Neural cell (in vitro differentiated cells): ENCODE data around the gene DCC. TPM values are rescaled to one million over a fixed set of nuclear protein-coding genes. Genes with fewer than 3 reads are reported as not detected.

Source experiments
- H2AFZ ChIP-seq: fragments of 200-600, 300-800 bp; sonication (generic), shearing (Covaris generic); 2 replicates; pipeline ENCODE4 v1.6.0; 2014; ENCODE audit warnings: low read depth, mild to moderate bottlenecking, antibody characterized with exemption, low read length, moderate library complexity
- H3F3A ChIP-seq: fragments of 200-600 bp; shearing (Covaris generic); 2 replicates; pipeline ENCODE4 v1.6.1; 2016; ENCODE audit warnings: mild to moderate bottlenecking, moderate library complexity, mixed read lengths, antibody characterized with exemption, low read length; ENCODE audit not compliant: insufficient read depth, poor library complexity, severe bottlenecking
- H3K27ac ChIP-seq: fragments of 200-600, 300-800 bp; sonication (generic), shearing (Covaris generic); 2 replicates; pipeline ENCODE4 v1.5.1; 2014; ENCODE audit warnings: mild to moderate bottlenecking, low read length, moderate library complexity
- H3K27me3 ChIP-seq: fragments of 300-800, 200-600 bp; sonication (generic), shearing (Covaris generic); 2 replicates; pipeline ENCODE4 v1.6.0; 2014; ENCODE audit warnings: mild to moderate bottlenecking, low read depth, low read length, moderate library complexity; ENCODE audit not compliant: insufficient read depth
- H3K36me3 ChIP-seq: fragments of 300-800, 200-600 bp; sonication (generic), shearing (Covaris generic); 2 replicates; pipeline ENCODE4 v1.5.1; 2014; ENCODE audit warnings: mild to moderate bottlenecking, antibody characterized with exemption, low read length, moderate library complexity; ENCODE audit not compliant: insufficient read depth
- H3K4me2 ChIP-seq: fragments of 300-800, 200-600 bp; sonication (generic), shearing (Covaris generic); 2 replicates; pipeline ENCODE4 v1.6.0; 2014; ENCODE audit warnings: mild to moderate bottlenecking, low read length
- H3K4me3 ChIP-seq: fragments of 300-800, 200-600 bp; sonication (generic), shearing (Covaris generic); 2 replicates; pipeline ENCODE4 v1.5.1; 2014; ENCODE audit warnings: mild to moderate bottlenecking, low read length, moderate library complexity
- H3K79me2 ChIP-seq: fragments of 200-600 bp; shearing (Covaris generic); replicated peaks from 2 replicates; pipeline ENCODE4 v1.6.0; 2014; ENCODE audit warnings: mild to moderate bottlenecking, low read length, moderate library complexity; ENCODE audit not compliant: insufficient read depth
- H3K9ac ChIP-seq: fragments of 300-800, 200-600 bp; sonication (generic), shearing (Covaris generic); 2 replicates; pipeline ENCODE4 v1.6.1; 2016; ENCODE audit warnings: mild to moderate bottlenecking, low read length, mixed read lengths
- H3K9me2 ChIP-seq: fragments of 200-600 bp; shearing (Covaris generic); 2 replicates; pipeline ENCODE4 v1.6.1; 2016; ENCODE audit warnings: mild to moderate bottlenecking, low read length, mixed read lengths; ENCODE audit not compliant: insufficient read depth
- H3K9me3 ChIP-seq: fragments of 200-600, 300-800 bp; sonication (generic), shearing (Covaris generic); 2 replicates; pipeline ENCODE4 v1.6.1; 2016; ENCODE audit warnings: mild to moderate bottlenecking, mixed run types, low read length, moderate library complexity, mixed read lengths
- H4K20me1 ChIP-seq: fragments of 200-600 bp; shearing (Covaris generic); 2 replicates; pipeline ENCODE4 v1.6.1; 2016; ENCODE audit warnings: mild to moderate bottlenecking, mixed run types; ENCODE audit not compliant: insufficient read depth
- CTCF ChIP-seq: fragments of 450-650 bp; IDR thresholded peaks from 2 replicates; pipeline ENCODE4 v1.5.1; 2014; ENCODE audit warnings: antibody characterized with exemption, mild to moderate bottlenecking, moderate library complexity; ENCODE audit not compliant: poor library complexity, severe bottlenecking
- EP300 ChIP-seq: fragments of 450-650 bp; conservative IDR thresholded peaks from 2 replicates; pipeline ENCODE4 v1.6.1; 2014; ENCODE audit warnings: antibody characterized with exemption, mild to moderate bottlenecking, moderate library complexity; ENCODE audit not compliant: poor library complexity, severe bottlenecking
- EZH2 ChIP-seq: fragments of 200-600, 300-800 bp; shearing (Covaris generic), sonication (generic); IDR thresholded peaks from 2 replicates; pipeline ENCODE4 v1.6.1; 2014; ENCODE audit warnings: antibody characterized with exemption, low read length, borderline replicate concordance, mild to moderate bottlenecking; ENCODE audit not compliant: insufficient read depth, poor library complexity, severe bottlenecking
- MXI1 ChIP-seq: fragments of 450-650 bp; conservative IDR thresholded peaks from 2 replicates; pipeline ENCODE4 v1.6.1; 2014; ENCODE audit warnings: antibody characterized with exemption, mild to moderate bottlenecking; ENCODE audit not compliant: poor library complexity, severe bottlenecking
- POLR2AphosphoS5 ChIP-seq: IDR thresholded peaks from 2 replicates; pipeline ENCODE4 v1.6.1; 2012
- RAD21 ChIP-seq: fragments of 450-650 bp; conservative IDR thresholded peaks from 2 replicates; pipeline ENCODE4 v1.6.1; 2014; ENCODE audit warnings: antibody characterized with exemption, mild to moderate bottlenecking, moderate library complexity
- REST ChIP-seq: IDR thresholded peaks from 2 replicates; pipeline ENCODE4 v1.6.1; 2012; ENCODE audit warnings: borderline replicate concordance
- TAF1 ChIP-seq: IDR thresholded peaks from 2 replicates; pipeline ENCODE4 v1.6.1; 2012; ENCODE audit warnings: low read depth
- polyA plus RNA-seq: library from polyadenylated mRNA; depleted of rRNA; stranded (reverse); fragments of >200 nt; gene quantifications from 2 replicates; pipeline ENCODE4 v1.2.3, GENCODE V29; 2014

DCC gene
- polyA plus RNA-seq, 1 donor from 2014 or later, result 40.7 TPM

- no peak overlapping the region for H3K27ac ChIP-seq
- no peak overlapping the region for H3K4me2 ChIP-seq
- TF ChIP-seq RAD21, result no peak
- no peak for TF ChIP-seq EZH2
- TF ChIP-seq CTCF, result no peak
- no peak for TF ChIP-seq MXI1
- no peak for TF ChIP-seq TAF1
- H3K27me3 ChIP-seq, result no peaks in the 10 kb centered on the region
- H3K9me3 ChIP-seq, result no peaks in the 10 kb centered on the region
- H3K9ac ChIP-seq, result no peak overlapping the region
- no peaks in the 10 kb centered on the region for H3F3A ChIP-seq
- peaks cover 20% of the 10 kb centered on the region for H3K79me2 ChIP-seq
- no peak overlapping the region for H2AFZ ChIP-seq
- H4K20me1 ChIP-seq, result no peaks in the 10 kb centered on the region
- no peaks in the 10 kb centered on the region for H3K9me2 ChIP-seq
- H3K36me3 ChIP-seq, result no peaks in the 10 kb centered on the region
- H3K4me3 ChIP-seq, result no peak overlapping the region
These were observed 2.7 kb upstream of the DCC start for GRCh38 chr18:52337276-52337675.

GRCh38 chr18:52340406-52341102 lies 557 bp downstream of the DCC start:
- Histone ChIP-seq H3K27ac (peak overlapping the region; percentile 74), H3K9me2 (no peaks in the 10 kb centered on the region), H3K79me2 (peaks cover 51% of the 10 kb centered on the region), H3K36me3 (no peaks in the 10 kb centered on the region), H3K4me3 (peak overlapping the region; percentile 84), H3K4me2 (peak overlapping the region; percentile 38), H3K9ac (peak overlapping the region; percentile 82), H3K9me3 (no peaks in the 10 kb centered on the region), H3K27me3 (no peaks in the 10 kb centered on the region), H4K20me1 (no peaks in the 10 kb centered on the region), H3F3A (peaks cover 4% of the 10 kb centered on the region), H2AFZ (peak overlapping the region; percentile 58)
- no peak for TF ChIP-seq EP300
- TF ChIP-seq MXI1, result peak; percentile 74
- no peak for TF ChIP-seq POLR2AphosphoS5
- TF ChIP-seq REST, result peak; percentile 5

GRCh38 chr18:52341103-52341432 lies 1.1 kb downstream of the DCC start:
- Histone ChIP-seq H3K9me3 (no peaks in the 10 kb centered on the region), H3K79me2 (peaks cover 56% of the 10 kb centered on the region), H3K4me3 (peak overlapping the region; percentile 84), H2AFZ (peak overlapping the region; percentile 58), H3K9ac (peak overlapping the region; percentile 82), H3K27ac (peak overlapping the region; percentile 74), H3K4me2 (peak overlapping the region; percentile 38), H3K27me3 (no peaks in the 10 kb centered on the region), H3K36me3 (no peaks in the 10 kb centered on the region), H3F3A (peaks cover 4% of the 10 kb centered on the region), H3K9me2 (no peaks in the 10 kb centered on the region), H4K20me1 (no peaks in the 10 kb centered on the region)
- peak; percentile 3 for TF ChIP-seq REST
- no peak for TF ChIP-seq POLR2AphosphoS5
